Activated naive CD8-positive, alpha-beta T cell treated with anti-CD3 and anti-CD28 coated beads, Interleukin-2, amount 10 ng/mL, durations not matched to agents 7 days and 5 days (primary cell): ENCODE results near the gene PRPF40B. TPM values are rescaled to one million over a fixed set of nuclear protein-coding genes. Genes with fewer than 3 reads are reported as not detected.

Source experiments
- ATAC-seq: fragments of 150-1000 bp; cut with Tn5 transposase; one replicate; pipeline ENCODE4 v1.10.0; 2021; ENCODE audit warnings: low read depth, moderate library complexity
- POLR2A ChIA-PET: fragments of 350-600 bp; sonication (Branson Sonifier 250); formaldehyde crosslinking; loops from one replicate; lab custom pipeline; 2021; ENCODE audit warnings: antibody characterized with exemption; lab: Charles Lee
- DNase-seq: peaks from one replicate; pipeline ENCODE4 v3.0.0; 2021
- H3K27ac Mint-ChIP-seq: one replicate; pipeline ENCODE4 v1.8.0; 2022; ENCODE audit warnings: mild to moderate bottlenecking, mixed read lengths
- H3K27me3 Mint-ChIP-seq: one replicate; pipeline ENCODE4 v1.8.0; 2022; ENCODE audit warnings: mild to moderate bottlenecking, moderate library complexity, mixed read lengths
- H3K36me3 Mint-ChIP-seq: one replicate; pipeline ENCODE4 v1.8.0; 2021; ENCODE audit warnings: mild to moderate bottlenecking, mixed read lengths
- H3K4me1 Mint-ChIP-seq: one replicate; pipeline ENCODE4 v1.8.0; 2021; ENCODE audit warnings: mixed read lengths
- H3K4me3 Mint-ChIP-seq: one replicate; pipeline ENCODE4 v1.8.0; 2022; ENCODE audit warnings: mild to moderate bottlenecking, moderate library complexity, mixed read lengths
- H3K9me3 Mint-ChIP-seq: one replicate; pipeline ENCODE4 v1.8.0; 2021; ENCODE audit warnings: mixed read lengths
- total RNA-seq, 2 experiments: library from RNA; stranded (reverse); gene quantifications; one replicate each; pipeline ENCODE4 v1.2.3, GENCODE V29; 2021

Gene PRPF40B
- total RNA-seq, result 10 to 100 TPM; 16.5 to 18.0 TPM

GRCh38 chr12:49623142-49623904 lies at the start of gene PRPF40B:
Gene PRPF40B, plus strand, starts transcription at chr12:49623561. Its CDS starts 30 bp downstream, at chr12:49623591.
- H3K9me3 Mint-ChIP-seq, result no peaks in the 10 kb centered on the region
- H3K4me1 Mint-ChIP-seq, result peaks cover 23% of the 10 kb centered on the region
- ATAC-seq (peak; percentile 83), DNase-seq (peak; percentile 92)
- H3K27ac Mint-ChIP-seq, result peak within 1 kb of the TSS; percentile 82
- H3K36me3 Mint-ChIP-seq, result no peaks in the 10 kb centered on the region
- peaks cover 28% of the 10 kb centered on the region for H3K27me3 Mint-ChIP-seq
- POLR2A ChIA-PET, result interaction anchor here (0.6 to 3.2 kb wide), 21 partner anchors 15 to 492 kb away, joined by 3 to 18 read pairs (median 5); partner anchors contain the start of genes MCRS1, SPATS2, TMBIM6 and TUBA1B
- peak within 1 kb of the TSS; percentile 85 for H3K4me3 Mint-ChIP-seq

- no peaks in the 10 kb centered on the region for H3K27me3 Mint-ChIP-seq
- no peak overlapping the region for H3K4me3 Mint-ChIP-seq
- DNase-seq (no peak), ATAC-seq (no peak)
- POLR2A ChIA-PET, result no interaction called here
- peaks cover 8% of the 10 kb centered on the region for H3K4me1 Mint-ChIP-seq
- peaks cover 3% of the 10 kb centered on the region for H3K36me3 Mint-ChIP-seq
- H3K27ac Mint-ChIP-seq, result no peak overlapping the region
- H3K9me3 Mint-ChIP-seq, result no peaks in the 10 kb centered on the region
These were observed 45.6 kb upstream of the PRPF40B start for GRCh38 chr12:49577589-49578315.

DNA sequence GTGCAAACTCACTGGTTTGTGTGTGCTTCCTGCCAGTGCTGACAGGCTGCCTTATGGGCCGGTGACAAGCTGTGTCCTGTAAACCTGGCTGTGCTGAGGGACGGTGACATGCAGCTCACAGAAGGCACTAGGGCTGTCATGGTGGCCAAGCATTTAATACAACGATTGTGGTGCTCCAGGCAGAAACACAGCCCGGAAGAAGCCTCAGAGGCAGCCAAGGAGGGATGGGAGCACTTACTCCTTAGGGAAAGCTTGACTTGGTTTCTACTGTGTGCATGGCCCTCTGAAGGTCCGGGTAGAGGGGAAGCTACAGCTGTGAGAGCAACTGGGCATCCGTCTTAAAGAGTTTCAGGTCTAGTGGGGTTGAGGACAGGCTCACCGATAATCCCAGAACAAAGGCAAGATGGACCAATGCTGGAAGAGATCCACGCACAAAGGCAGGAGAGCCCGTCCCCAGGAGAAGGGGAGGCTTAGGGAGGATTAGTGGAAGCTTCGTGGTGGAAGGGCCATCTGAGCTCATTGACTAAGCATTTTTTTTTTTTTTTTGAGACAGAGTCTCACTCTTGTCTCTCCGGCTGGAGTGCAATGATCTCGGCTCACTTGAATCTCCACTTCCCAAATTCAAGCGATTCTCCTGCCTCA lies 44.8 kb upstream of the PRPF40B start:
- Mint-ChIP-seq H3K36me3 (peaks cover 3% of the 10 kb centered on the region), H3K4me3 (no peak overlapping the region), H3K27me3 (no peaks in the 10 kb centered on the region), H3K27ac (no peak overlapping the region), H3K9me3 (no peaks in the 10 kb centered on the region), H3K4me1 (peaks cover 8% of the 10 kb centered on the region)
- ATAC-seq, result no peak
- no peak for DNase-seq
- POLR2A ChIA-PET, result interaction anchor here (0.8 kb wide), 1 partner anchor 44 kb away, joined by 3 read pairs; the partner anchor contains the start of gene PRPF40B

- Mint-ChIP-seq H3K27ac (no peak overlapping the region), H3K27me3 (no peaks in the 10 kb centered on the region), H3K9me3 (no peaks in the 10 kb centered on the region), H3K36me3 (peaks cover 3% of the 10 kb centered on the region), H3K4me1 (peaks cover 8% of the 10 kb centered on the region), H3K4me3 (no peak overlapping the region)
- DNase-seq (peak; percentile 61), ATAC-seq (peak; percentile 79)
- POLR2A ChIA-PET, result interaction anchor here (0.9 to 1.6 kb wide), 5 partner anchors 19 to 214 kb away, joined by 3 to 4 read pairs (median 4); no protein-coding TSS in a partner anchor
These were observed 42.5 kb upstream of the PRPF40B start for GRCh38 chr12:49580572-49581535.

DNA sequence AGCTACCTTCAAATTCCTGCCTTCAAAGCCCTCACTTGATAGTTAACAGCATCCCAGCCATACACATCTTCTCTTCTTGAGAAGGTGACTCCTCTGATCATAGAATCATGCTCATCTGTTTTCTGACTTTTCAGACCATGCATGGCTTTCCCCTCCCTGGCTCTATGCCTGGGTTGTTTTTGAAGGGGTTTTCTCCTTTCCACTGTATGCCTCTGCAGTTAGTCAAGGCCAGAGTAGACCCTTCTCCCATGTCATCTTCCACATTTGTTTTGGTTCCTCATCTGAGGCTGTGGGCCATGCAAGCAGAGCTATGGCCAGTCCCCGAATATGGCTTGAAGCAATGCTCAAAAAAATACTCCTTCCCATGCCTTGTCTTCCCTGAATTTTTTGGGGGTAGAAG lies 41.2 kb upstream of the PRPF40B start:
- Mint-ChIP-seq H3K9me3 (no peaks in the 10 kb centered on the region), H3K4me3 (no peak overlapping the region), H3K4me1 (peaks cover 8% of the 10 kb centered on the region), H3K27me3 (no peaks in the 10 kb centered on the region), H3K36me3 (no peaks in the 10 kb centered on the region), H3K27ac (peak overlapping the region; percentile 3)
- ATAC-seq (no peak), DNase-seq (no peak)
- POLR2A ChIA-PET, result interaction anchor here (1.3 kb wide), 1 partner anchor 20 kb away, joined by 3 read pairs; no protein-coding TSS in a partner anchor

DNA sequence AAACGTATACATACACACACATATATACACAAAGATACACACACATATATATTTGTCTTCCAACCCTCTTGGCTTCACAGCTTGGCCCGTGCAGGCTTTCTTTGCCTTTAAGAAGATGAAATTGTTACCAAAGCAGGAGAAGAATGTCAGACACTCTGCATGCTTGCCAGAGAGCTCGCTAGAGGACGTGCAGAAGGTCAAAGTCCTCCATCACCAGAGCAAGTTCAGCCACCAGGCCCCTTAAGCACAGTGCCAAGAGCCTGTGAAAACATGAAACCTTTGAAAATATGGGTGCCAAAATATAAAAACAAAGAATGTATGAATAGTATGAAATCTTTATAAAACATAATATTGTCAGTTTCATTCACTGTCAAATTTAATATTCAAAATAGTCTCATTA lies 40.5 kb upstream of the PRPF40B start:
- H3K4me3 Mint-ChIP-seq, result no peak overlapping the region
- no peak overlapping the region for H3K27ac Mint-ChIP-seq

DNA sequence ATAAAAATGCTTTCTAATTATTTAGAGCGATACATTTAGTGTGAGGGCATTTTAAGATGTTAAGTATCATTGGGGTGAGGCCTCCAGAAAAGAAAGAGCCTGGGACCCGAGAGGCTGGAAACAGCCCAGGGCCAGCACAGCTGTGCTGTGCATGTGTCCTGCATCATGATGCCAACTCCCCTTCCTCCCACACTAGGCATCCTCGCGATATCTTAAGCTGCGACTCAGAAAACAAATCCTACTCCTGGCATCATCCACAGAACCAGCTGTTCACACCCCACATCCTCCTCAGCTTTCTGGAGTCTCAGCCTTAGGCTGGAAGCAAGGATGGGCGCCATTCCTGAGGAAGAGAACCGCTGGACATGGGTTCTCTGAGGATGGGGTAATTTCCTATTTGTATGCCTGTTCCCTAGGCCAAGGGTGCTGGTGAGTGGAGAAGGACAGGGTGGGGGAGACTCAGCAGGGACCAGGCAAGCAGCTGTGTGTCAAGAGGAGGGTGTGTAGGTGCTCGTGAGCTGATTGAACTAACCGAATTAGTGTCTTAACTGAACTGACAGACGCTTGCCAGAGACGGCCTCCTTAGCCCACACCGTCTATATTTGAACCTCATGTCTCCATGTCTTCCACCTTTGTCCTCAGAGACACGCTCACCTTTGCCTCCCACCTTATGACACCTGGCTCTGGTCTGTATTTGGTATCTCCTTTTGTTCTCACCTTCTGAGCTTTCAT lies 39.8 kb upstream of the PRPF40B start:
- no peak for ATAC-seq
- Mint-ChIP-seq H3K27ac (no peak overlapping the region), H3K9me3 (no peaks in the 10 kb centered on the region), H3K4me3 (no peak overlapping the region), H3K27me3 (no peaks in the 10 kb centered on the region), H3K4me1 (peaks cover 8% of the 10 kb centered on the region), H3K36me3 (no peaks in the 10 kb centered on the region)
- no peak for DNase-seq
- POLR2A ChIA-PET, result interaction anchor here (0.5 to 1.1 kb wide), 3 partner anchors 34 to 927 kb away, joined by 3 to 4 read pairs (median 3); no protein-coding TSS in a partner anchor

More for the DNA sequence above, 40.5 kb upstream of the PRPF40B start:
- DNase-seq (no peak), ATAC-seq (no peak)
- no peaks in the 10 kb centered on the region for H3K27me3 Mint-ChIP-seq
- no peaks in the 10 kb centered on the region for H3K9me3 Mint-ChIP-seq
- POLR2A ChIA-PET, result no interaction called here
- peaks cover 8% of the 10 kb centered on the region for H3K4me1 Mint-ChIP-seq
- no peaks in the 10 kb centered on the region for H3K36me3 Mint-ChIP-seq

DNA sequence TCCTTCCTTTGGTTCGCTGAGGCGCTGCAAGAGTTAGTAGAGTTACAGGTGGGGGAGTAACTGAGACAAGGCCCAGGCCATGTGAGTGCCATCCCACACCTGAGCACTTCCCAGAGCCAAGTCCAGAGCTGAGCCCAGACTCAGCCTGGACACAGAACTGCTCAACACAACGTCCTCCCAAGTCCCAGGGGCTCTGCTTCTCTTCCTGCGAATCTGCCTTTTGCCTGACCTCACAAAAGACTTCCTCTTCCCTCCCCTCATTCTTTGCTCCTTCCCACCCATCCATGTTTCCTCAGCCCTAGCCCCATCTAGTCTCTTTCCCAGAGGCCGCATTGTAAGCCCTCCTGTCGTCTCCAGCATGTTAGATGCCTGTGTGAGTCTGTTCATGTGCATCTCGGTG lies 38.8 kb upstream of the PRPF40B start:
- ATAC-seq (no peak), DNase-seq (no peak)
- Mint-ChIP-seq H3K27me3 (no peaks in the 10 kb centered on the region), H3K4me3 (no peak overlapping the region), H3K36me3 (no peaks in the 10 kb centered on the region), H3K27ac (no peak overlapping the region), H3K4me1 (peaks cover 7% of the 10 kb centered on the region), H3K9me3 (no peaks in the 10 kb centered on the region)
- POLR2A ChIA-PET, result interaction anchor here (0.7 kb wide), 1 partner anchor 37 kb away, joined by 3 read pairs; no protein-coding TSS in a partner anchor

DNA sequence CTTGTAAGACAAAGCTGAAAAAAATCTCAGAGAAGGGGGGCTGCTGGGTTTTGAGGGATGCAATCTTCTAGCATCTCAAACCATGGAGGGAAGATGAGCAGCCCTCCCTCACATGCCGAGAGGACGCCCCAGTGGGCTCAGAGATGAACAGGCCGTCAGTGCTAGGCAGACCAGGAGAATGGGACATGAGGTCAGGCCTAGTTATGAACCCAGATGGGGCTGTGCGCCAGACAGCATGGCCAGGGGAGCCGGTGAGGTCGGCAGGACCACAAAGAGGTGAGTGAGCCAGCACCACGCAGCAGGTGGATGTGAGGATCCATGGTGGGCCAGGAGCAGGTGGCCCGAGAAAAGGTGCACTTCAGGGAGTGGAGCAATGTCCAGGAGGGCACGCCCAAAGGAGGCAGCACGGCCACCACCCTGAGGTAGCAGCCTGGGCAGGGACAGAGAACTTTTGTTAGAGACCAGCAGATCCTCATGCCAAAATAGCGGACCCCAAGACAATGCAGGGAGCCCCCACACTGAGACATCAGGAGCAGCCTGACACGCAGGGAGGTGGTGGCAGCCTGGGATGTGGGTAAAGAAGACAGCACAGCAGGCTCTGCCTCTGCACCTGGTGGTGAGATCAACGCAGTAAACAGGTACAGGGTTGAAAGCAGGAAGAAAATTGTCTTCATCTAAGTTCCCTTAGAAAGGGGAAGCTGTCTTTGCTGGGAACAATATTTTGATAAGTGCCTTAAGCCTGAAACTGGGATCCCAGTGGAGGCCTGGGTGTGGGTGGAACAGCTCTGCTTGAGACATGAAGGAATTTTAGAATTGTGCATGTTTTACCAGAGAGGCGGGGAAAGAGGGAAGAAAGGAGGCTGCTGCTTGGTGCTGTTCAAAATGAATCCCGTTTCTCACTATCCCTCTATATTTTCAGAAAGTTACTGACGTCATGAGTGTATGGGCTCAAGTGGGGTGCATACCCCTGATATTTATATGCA lies 37.6 kb upstream of the PRPF40B start:
- peaks cover 3% of the 10 kb centered on the region for H3K36me3 Mint-ChIP-seq
- peak overlapping the region; percentile 31 for H3K27ac Mint-ChIP-seq
- ATAC-seq (no peak), DNase-seq (no peak)
- peaks cover 4% of the 10 kb centered on the region for H3K4me1 Mint-ChIP-seq
- POLR2A ChIA-PET, result no interaction called here
- H3K4me3 Mint-ChIP-seq, result no peak overlapping the region
- H3K27me3 Mint-ChIP-seq, result no peaks in the 10 kb centered on the region
- peaks cover 1% of the 10 kb centered on the region for H3K9me3 Mint-ChIP-seq

DNA sequence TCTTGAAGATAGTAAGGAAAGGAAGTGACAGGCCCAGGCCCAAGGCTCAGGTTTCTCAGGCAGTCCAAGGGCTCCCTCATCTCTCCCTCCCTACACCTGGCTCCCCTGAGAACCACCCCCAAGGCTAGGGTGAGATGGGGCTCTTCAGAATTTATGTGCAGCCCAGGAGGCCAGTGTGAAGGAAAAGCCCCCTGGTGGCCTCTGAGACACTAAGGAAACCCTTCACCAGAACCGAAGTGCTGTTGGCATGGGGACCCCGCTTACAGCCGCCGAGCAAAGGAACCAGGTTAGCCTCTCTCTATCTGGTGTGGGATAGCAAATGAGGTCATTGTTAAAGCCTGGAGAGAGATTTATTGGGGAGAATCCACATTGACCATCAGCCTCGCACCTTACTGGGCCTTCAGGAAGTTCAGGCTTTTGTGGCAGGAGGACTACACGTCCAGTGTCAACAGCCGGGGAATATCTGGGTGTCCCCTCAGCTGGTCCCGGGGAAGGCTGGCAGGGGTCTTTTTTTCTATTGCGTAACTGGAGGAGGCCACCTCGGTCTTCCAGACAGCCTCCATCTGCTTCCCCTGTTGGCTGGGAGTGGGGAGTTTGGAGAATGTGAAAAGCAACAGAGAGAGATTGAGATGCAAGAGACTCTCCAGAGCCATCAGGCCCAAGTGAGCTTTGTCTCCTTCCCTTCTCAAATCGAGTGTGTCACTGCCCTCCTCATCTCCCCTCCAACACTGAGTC lies 36.0 kb upstream of the PRPF40B start:
- H3K9me3 Mint-ChIP-seq, result peaks cover 4% of the 10 kb centered on the region
- no peak overlapping the region for H3K4me3 Mint-ChIP-seq
- peaks cover 1% of the 10 kb centered on the region for H3K4me1 Mint-ChIP-seq
- H3K36me3 Mint-ChIP-seq, result peaks cover 8% of the 10 kb centered on the region
- no peak overlapping the region for H3K27ac Mint-ChIP-seq
- no peaks in the 10 kb centered on the region for H3K27me3 Mint-ChIP-seq
- POLR2A ChIA-PET, result interaction anchor here (0.6 kb wide), 1 partner anchor 36 kb away, joined by 6 read pairs; the partner anchor contains the start of gene PRPF40B
- ATAC-seq (no peak), DNase-seq (no peak)
